GM18867 (cell line): ENCODE results near the gene FHIP2A.
"Not testable (repeated sequence)": the region's sequence is repeated elsewhere in the genome, so short reads cannot be mapped to it uniquely, and the experiment has no call there.

Experiments
- ATAC-seq: cut with Tn5 transposase; IDR thresholded peaks from one replicate; pipeline ENCODE4 v1.9.1; 2021; ENCODE audit warnings: mild to moderate bottlenecking, moderate library complexity; ENCODE audit not compliant: unreplicated experiment

FHIP2A gene, protein sequence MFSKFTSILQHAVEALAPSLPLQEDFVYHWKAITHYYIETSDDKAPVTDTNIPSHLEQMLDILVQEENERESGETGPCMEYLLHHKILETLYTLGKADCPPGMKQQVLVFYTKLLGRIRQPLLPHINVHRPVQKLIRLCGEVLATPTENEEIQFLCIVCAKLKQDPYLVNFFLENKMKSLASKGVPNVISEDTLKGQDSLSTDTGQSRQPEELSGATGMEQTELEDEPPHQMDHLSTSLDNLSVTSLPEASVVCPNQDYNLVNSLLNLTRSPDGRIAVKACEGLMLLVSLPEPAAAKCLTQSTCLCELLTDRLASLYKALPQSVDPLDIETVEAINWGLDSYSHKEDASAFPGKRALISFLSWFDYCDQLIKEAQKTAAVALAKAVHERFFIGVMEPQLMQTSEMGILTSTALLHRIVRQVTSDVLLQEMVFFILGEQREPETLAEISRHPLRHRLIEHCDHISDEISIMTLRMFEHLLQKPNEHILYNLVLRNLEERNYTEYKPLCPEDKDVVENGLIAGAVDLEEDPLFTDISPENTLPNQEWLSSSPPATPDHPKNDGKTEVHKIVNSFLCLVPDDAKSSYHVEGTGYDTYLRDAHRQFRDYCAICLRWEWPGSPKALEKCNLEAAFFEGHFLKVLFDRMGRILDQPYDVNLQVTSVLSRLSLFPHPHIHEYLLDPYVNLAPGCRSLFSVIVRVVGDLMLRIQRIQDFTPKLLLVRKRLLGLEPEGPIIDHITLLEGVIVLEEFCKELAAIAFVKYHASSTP

DNA sequence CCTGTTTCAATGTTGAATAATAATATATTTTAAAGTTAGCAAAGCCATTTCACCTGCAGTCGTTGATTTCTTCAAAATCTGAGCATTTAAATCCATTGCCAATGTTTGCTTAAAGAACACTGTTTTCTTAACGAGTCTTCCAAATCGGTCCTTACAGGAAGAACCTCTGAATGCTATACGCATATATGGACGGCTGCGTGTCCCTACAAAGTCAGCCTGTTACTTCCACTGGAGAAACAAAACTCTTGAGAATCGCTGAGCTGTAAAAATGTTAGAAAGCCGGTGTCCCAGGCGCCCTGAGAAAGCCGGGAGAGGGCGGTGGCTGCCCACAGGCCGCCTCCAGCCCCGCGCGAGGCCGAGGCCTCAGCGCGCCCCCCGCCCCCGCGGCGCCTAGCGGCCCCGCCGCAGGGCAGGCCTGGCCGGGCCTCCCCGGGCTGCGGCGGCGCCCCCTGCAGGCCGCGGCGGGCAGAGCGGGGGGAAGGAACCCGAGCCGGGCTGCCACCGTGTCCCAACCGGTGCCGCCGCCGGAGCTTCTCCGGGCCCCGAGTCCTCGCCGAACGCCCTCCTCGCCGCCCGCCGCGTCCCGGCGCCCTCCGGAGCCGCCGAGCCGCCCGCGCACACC lies at the start of gene FHIP2A:
TSS of gene FHIP2A (plus strand) at position 488 of the 622 bp plus-strand sequence. CDS start 299 bp downstream, outside the sequence.
- ATAC-seq, result peak; percentile 73

DNA sequence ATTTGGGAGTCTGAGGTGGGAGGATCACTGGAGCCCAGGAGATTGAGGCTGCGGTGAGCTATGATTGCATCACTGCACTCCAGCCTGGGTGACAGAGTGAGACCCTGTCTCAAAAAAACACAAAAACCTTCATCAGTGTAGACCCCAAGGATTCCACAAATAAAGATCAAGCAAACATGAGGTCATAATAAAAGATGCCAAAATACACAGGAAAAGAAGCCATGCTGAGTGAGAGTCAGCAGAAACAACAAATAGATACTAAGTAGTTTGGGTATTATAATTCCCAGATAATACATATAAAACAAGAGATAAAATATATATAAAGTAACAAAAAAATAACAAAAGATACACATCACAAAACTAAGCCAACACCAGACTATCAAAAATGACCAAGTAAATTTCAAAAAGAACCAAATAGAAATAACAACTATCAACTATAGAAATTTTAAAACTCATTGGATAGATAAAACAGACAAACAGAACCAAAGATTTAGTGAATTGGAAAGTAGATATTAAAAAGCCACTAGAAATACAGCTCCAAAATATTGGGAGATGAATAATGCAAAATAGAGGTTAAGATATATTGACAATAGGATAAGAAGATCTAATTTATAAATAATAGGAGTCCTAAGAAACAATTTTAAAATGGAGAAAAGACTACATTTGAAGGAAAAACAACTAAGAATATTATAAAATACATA lies 48.9 kb upstream of the FHIP2A start:
- no peak for ATAC-seq

DNA sequence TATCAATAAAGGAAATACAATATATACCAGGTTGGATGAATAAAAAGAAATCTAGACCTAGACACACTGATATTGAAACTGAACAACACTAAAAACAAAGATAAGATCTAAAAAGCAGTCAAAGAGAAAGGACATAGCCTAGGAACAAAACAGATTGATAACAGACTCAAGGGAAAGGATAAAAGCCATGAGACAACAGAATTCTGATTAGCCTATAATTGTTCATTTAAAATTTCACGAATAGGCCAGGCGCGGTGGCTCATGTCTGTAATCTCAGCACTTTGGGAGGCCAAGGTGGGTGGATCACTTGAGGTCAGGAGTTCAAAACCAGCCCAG lies 48.4 kb upstream of the FHIP2A start:
- ATAC-seq, result no peak

DNA sequence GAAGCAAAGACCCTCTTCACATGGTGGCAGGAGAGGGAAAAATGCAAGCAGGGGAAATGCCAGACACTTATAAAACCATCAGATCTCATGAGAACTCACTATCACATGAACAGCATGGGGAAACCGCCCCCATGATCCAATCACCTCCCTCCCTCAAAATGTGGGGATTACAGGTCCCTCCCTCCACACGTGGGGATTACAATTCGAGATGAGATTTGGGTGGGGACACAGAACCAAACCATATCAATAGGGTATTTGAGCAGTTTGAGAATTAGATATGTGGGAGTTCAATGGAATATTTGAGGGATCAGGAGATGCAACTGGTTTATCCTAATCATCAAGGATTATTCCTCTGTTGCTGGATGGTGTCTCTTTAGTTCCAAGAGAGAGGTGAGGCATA lies 46.5 kb upstream of the FHIP2A start:
- not testable (repeated sequence) for ATAC-seq

DNA sequence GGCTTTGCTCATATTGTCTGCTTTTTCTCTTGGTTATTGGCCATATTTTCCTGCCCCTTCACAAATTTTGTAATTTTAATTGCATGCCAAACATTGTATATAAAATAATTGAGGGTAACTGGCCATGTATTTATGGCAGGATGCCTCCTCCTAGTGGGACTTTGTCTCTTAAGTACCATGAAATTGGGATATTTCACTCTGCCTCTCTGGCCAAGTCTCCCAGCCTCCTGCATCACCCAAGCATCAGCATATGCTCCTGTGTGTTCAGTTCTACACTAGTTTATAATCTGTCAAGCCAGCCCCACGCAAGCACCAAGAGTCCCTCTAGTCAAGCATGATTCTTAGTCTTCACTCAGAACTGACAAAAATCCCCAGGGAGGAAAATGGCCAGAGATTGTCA lies 44.2 kb upstream of the FHIP2A start:
- ATAC-seq, result no peak

DNA sequence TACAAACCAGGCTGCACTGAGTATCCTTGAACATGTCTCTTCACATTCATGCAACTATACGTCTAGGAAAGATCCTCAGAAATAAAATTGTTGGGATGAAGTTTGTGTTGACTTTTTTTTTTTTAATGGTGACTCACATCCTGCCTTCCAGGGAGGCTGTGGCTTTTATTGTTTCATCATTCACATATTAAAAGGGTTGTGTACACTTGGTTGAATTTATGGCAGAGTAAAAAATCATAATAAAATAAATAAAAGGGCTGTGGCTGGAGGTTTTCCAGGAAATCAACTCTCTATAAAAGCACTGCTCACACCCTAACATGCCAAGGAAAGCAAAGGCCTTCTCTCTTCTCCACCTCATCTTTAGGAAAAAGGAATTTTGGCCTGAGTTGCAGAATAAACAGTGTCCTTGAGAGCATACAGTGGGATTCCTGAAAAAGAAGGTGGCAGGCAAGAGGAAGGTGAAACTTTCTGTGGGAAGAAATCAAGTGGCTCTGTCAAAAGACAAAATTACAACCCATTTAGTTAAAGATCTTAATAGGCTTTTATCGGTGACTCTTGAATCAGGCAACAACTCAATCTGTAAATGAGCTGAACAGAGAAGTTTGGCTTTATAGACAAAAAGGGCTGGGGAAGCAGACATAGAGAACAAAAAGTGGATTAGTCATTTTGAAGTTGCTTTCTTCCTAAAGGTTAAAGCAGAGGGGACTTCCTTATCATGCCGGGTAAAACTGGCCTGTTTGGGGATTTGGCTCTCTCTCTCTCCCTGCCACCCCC lies 41.6 kb upstream of the FHIP2A start:
- ATAC-seq, result no peak

DNA sequence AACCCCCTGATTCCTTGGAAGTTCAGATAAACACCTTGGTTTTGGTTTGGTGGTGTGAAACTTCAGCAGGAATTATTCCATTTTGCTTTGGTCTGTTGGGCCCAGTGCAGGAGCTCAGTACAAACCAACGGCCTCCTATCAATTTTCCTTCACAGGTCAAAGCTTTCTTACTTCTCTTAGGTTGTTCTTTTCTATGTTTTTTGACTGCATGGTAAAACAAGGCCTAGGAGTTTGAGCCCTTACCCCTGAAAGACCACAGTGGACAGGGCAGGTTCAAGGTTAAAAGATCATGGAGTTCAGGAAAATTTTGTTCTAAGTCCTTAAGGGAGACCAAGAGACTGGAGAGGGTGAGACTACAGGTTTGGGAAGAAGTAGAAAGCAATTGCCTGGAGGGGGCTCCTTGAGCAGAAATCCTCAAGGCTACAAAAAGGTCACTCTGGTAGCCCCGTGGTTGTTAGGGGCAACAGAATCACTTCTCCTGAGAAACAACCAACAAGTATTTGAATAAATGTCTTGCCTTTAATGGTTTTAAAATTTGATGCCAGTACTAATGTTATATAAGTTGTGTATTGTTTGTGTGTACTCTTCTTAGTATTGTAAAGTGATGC lies 40.9 kb upstream of the FHIP2A start:
- ATAC-seq, result no peak

DNA sequence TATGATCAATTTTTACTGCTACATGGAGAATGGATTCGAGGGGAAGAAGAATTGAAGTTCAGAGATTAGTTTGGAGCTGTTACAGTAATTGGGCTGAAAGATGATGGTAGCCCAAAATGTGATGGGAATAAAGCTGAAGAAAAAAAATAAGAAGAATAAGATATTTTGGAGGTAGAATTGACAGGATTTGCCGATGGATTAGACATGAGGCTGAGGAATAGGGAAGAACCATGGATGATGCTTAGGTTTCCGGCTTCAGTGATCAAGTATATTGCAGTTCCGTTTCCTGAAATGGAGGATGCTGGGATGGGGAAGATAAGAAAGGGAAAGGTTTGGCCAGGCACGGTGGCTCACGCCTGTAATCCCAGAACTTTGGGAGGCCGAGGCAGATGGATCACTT lies 38.9 kb upstream of the FHIP2A start:
- ATAC-seq, result no peak

DNA sequence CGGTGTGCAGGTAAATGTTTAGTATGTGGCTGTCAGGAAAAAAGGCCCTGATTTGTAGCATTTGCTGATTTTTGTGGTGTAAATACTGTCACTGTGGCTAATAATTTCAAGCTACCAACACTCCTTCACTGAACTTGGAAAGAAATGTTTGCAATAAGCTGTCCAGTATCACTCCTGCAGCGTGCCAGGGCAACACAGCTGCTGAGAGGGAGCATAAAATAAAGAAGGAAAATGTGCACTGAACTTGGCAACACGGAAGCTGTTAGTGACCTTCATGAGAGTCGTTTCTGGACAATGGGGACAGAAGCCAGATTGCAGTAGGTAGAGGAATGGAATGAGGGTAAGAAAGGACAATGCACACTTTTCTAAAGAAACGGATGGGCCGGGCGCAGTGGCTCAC lies 37.9 kb upstream of the FHIP2A start:
- no peak for ATAC-seq

DNA sequence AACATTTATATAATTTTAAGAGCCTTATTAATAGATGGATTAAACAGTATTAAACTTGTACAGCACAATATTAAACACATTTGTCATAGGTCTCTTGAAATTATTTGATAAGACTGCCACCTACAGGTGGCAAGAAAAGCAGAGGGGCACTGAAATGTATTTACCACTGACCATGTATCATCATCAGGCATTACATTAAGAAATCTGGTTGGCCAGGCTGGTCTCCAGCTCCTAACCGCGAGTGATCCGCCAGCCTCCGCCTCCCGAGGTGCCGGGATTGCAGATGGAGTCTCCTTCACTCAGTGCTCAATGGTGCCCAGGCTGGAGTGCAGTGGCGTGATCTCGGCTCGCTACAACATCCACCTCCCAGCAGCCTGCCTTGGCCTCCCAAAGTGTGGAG lies 35.1 kb upstream of the FHIP2A start:
- peak; percentile 80 for ATAC-seq

DNA sequence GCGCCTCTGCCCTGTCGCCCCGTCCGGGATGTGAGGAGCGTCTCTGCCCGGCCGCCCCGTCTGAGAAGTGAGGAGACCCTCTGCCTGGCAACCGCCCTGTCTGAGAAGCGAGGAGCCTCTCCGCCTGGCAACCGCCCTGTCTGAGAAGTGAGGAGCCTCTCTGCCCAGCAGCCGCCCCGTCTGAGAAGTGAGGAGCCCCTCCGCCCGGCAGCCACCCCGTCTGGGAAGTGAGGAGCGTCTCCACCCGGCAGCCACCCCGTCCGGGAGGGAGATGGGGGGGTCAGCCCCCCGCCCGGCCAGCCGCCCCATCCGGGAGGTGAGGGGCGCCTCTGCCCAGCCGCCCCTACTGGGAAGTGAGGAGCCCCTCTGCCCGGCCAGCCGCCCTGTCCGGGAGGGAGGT lies 34.4 kb upstream of the FHIP2A start:
- ATAC-seq, result not testable (repeated sequence)

DNA sequence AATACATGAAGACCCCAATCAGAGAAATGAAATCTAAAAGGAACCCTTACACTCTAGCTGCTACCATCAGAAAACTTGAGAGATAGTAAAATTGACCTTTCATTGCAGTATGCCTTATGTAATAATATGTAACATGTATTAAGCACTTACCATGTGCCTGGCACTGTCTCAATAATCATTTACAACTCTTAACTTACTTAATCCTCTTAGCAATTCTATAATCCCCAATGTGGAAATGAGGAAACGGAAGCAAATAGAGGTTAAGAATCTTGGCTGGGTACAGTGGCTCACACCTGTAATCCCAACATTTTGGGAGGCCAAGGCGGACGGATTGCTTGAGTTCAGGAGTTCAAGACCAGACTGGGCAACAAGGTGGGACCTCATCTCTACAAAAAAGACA lies 29.8 kb upstream of the FHIP2A start:
- ATAC-seq, result no peak

DNA sequence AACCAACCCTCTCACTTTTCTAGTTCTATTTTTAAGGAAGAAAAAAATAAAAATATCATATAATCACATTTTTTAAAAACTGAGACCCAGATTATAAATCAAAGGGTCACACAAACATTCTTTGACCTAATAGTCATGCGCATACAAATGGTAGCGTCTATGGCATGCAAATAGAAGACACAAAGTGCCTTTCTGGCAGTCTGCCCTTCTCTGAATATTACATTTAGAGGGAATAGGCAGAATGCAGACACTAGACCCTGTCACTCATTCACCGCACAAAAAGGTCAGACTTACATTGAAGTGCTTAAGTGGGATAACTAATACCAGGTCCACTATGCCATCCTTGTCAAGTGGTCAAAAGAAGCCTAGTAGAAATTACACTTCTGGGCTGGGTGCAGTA lies 26.5 kb upstream of the FHIP2A start:
- no peak for ATAC-seq

DNA sequence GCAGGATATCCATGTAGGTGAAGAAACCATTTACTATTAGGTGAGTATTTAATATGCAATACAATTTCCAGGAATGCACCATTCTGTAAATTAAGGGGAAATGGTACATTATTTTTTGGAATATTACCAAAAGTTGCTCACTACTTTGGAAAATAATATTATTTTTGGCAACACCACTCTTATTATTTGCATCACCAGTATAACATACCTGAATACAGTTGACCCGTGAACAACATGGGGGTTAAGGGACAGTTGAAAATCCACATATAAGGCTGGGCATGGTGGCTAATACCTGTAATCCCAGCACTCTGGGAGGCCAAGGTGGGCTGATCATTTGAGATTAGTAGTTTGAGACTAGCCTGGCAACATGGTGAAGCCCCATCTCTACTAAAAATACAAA lies 21.2 kb upstream of the FHIP2A start:
- no peak for ATAC-seq

DNA sequence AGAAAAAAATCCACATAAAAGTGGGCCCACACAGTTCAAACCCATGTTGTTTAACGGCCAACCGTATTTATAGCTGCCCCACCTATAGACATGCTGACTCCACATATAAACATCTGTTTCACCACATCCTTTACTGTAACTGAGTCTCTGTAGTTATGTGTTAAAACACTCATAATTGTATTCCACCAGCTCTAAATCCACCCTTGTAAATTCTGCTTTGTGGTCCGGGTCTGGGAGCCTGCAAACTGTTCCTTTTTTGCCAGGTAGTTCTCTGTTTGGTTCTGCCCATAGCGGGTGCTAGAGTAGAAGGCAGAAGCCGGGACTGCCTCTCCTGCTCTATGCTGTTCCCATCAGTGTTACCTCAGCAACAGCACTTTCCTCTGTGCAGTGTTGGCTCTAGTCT lies 20.2 kb upstream of the FHIP2A start:
- peak; percentile 92 for ATAC-seq

DNA sequence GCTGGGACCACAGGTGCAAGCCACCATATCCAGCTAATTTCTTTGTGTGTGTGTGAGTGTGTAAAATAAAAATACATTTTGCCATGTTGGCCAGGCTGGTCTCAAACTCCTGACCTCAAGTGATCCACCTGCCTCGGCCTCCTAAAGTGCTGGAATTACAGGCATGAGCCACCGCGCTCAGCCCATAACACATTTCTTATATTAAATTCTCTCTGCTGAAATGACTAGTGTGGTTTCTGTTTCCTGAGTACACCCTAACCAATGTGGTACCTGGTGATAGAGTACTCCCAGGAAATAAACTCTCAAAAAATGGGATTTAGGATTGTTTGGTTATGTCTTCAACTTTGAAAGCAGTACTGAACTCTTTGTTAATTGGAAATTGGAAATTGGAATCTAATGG lies 19.4 kb upstream of the FHIP2A start:
- no peak for ATAC-seq

DNA sequence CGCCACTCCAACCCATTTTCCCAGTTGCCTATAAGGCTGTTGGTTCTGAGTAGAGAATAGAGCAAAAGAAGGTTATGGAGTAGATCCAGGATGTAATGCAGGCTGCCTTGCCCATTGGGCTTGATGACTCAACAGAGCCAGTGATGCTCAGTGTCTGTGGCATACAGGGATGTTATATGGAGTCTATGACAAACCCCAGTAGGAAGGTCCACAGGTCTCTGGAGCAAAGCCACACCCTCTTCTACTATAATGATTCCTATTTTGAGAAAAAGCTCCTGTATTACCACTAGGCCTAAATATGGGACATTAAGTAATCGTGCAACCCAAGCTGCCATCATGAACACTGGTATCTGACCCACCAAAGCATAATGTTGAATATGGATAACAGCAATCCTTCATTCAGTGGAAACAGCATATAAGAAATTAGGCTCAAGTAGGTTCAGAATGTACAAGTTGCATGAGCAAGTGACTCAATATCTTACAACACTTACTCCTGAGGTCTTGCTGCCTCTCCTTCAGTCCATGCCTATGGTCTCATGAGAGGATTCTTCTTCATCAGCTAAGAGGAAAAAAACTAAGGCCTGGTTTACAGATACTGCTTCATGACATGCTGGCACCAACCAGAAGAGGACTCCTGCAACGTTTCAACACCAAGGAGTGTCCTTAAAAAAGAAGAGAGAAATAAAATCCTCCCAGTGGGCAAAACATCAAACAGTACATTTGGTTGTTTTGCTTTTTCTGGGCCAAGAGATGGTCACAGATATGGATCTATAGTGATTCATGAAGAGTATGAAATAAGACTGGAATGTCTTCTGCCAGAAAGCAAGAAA lies 14.8 kb upstream of the FHIP2A start:
- ATAC-seq, result no peak

DNA sequence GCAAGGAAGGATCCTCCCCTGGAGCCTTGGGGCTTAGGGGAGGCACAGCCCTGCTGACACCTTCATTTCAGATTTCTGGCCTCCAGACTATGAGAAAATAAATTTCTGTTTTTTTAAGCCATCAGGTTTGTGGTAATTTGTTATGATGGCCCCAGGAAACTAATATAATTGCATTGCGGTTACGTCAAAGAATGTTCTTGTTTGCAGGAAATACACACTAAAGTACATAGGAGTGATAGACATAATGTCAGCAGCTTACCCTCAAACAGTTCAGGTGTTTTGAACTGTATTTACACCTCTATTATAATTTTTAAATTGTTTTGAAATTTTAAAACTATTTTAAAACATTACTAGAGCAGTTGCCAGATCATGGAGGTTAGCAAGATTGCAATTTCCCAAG lies 12.6 kb upstream of the FHIP2A start:
- ATAC-seq, result no peak

DNA sequence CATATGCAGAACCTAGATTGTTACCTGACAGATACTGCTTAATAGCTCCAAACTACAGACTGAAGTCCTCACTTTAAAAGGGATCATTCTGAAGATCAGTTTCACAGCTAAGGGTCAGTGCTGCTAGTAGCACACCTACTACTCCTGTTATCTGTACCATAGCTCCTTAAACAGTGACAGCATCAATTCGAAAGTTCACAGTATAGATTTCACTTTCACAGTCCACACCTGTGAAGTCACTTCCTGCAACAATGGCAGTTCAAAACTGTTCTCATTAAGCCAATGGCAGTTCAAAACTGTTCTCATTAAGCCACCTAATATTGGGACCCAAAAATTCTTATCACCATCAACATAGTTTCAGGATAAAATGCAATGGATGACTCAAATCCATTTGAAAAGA lies 10.7 kb upstream of the FHIP2A start:
- peak; percentile 100 for ATAC-seq
